HG03571 (cell line): ENCODE data around the gene VN1R2.
"Not testable (repeated sequence)": the region's sequence is repeated elsewhere in the genome, so short reads cannot be mapped to it uniquely, and the experiment has no call there.

Source experiments
- ATAC-seq: cut with Tn5 transposase; IDR thresholded peaks from one replicate; pipeline ENCODE4 v1.9.1; 2021; ENCODE audit not compliant: unreplicated experiment

Gene VN1R2, protein sequence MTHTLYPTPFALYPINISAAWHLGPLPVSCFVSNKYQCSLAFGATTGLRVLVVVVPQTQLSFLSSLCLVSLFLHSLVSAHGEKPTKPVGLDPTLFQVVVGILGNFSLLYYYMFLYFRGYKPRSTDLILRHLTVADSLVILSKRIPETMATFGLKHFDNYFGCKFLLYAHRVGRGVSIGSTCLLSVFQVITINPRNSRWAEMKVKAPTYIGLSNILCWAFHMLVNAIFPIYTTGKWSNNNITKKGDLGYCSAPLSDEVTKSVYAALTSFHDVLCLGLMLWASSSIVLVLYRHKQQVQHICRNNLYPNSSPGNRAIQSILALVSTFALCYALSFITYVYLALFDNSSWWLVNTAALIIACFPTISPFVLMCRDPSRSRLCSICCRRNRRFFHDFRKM

DNA sequence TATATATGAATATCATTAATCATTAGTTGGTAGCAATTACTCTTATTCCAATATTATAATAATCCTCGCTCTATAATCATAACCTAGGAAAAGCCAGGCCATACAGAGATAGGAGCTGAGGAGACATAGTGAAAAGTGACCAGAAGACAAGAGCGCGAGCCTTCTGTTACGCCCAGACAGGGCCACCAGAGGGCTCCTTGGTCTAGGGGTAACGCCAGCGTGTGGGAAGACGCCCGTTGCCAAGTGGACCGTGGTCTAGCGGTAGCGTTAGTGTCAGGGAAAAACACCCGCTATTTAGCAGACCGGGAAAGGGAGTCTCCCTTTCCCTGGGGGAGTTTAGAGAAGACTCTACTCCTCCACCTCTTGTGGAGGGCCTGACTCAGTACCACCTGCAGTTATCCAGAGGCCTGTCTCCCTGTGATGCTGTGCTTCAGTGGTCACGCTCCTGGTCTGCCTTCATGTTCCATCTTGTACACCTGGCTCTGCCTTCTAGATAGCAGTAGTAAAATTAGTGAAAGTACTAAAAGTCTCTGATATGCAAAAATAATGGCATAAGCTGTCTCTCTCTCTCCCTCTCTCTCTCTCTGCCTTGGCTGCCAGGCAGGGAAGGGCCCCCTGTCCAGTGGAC is at the start of gene VN1R2:
Gene VN1R2 (plus strand): TSS at position 578 of the 628 bp plus-strand sequence. CDS start 84 bp downstream, outside the sequence.
- not testable (repeated sequence) for ATAC-seq

DNA sequence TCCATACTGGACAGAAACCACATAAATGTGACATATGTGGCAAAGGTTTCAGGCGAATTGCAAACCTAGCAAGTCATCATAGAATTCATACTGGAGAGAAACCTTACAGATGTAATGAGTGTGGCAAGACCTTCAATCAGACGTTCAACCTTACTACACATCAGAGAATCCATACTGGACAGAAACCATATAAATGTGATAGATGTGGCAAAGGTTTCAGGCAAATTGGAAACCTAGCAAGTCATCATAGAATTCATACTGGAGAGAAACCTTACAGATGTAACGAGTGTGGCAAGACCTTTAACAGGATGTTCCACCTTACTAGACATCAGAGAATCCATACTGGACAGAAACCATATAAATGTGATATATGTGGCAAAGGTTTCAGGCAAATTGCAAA is 46.5 kb upstream of the VN1R2 start:
- ATAC-seq = not testable (repeated sequence)

DNA sequence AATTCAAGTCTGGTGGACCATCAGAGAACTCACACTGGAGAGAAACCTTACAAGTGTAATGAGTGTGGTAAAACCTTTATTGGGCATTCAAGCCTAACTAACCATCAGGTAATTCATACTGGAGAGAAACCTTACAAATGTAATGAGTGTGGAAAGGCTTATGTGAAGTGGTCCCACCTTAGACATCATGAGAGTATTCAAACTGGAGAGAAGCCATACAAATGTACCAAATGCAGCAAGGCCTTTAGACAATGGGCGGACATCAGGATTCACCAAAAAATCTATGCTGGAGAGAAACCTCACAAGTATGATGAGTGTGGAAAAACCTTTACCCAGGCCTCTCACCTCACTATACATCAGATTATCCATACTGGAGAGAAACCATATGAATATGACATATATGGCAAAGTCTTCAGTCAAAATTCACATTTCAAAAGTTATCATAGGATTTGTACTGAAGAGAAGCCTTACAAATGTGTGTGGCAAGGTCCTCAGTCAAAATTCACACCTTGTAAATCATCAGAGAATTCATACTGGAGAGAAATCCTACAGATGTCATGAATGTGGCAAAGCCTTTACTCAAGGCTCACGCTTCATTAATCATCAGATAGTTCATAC is 45.3 kb upstream of the VN1R2 start:
- no peak for ATAC-seq

DNA sequence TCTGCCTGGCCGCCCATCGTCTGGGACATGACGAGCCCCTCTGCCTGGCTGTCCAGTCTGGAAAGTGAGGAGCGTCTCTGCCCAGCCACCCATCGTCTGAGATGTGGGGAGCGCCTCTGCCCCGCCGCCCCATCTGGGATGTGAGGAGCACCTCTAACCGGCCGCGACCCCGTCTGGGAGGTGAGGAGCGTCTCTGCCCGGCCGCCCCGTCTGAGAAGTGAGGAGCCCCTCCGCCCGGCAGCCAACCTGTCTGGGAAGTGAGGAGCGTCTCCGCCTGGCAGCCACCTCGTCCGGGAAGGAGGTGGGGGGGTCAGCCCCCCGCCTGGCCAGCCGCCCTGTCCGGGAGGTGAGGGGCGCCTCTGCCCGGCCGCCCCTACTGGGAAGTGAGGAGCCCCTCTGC is 35.4 kb upstream of the VN1R2 start:
- ATAC-seq = not testable (repeated sequence)

DNA sequence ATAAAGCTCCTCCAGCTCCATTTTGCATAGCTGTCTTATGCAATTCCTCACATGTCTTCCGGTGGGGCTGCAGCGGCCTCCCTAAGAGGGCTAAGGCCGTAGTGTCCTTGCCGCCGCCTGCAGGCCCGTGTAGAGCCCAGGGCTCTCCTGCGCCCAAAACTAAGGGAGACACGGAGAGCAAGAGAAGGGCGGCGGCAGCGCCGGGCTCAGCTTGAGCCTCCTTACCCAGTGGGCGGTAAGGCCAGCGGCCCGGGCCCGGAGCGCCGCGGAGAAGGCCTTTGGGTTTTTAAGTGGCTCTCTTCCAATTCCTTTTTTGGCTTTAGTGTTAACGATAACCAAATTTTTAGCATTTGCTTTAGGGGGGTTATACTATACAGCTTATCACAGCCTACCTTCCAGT is 33.5 kb upstream of the VN1R2 start:
- ATAC-seq = no peak

DNA sequence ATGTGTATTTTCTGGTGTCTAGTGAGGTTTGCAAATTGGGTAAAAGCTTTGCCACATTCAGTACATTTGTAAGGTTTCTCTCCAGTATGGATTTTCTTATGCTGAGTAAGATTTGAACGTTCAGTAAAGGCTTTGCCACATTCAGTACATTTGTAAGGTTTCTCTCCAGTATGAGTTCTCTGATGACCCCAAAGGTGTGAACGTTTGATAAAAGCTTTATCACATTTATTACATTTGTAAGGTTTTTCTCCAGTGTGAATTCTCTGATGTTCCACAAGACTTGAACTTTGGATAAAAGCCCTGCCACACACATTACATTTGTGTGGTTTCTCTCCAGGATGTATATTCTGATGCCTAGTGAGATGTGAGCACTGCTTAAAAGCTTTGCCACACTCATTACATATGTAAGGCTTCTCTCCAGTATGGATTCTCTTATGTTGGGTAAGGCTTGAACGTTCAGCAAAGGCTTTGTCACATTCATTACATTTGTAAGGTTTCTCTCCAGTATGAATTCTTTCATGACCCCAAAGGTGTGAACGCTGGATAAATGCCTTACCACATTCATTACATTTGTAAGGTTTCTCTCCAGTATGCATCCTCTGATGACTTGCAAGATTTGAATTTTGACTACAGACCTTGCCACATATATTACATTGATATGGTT is 20.8 kb upstream of the VN1R2 start:
- no peak for ATAC-seq

DNA sequence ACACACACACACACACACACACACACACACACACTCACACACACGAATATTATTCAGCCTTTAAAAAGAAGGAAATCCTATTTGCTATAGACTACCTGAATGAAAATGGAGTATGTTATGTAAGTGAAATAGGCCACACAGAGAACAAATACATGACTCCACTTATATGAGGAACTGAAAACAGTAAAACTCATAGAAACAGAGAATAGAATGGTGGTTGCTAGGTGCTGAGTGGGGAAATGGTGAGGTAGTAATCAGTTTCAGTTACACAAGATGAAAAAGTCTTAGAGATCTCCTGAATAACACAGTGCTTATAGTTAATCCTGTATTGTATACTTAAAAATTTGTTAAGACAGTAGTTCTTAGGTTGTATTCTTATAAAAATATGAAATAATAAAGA is 11.6 kb upstream of the VN1R2 start:
- no peak for ATAC-seq

DNA sequence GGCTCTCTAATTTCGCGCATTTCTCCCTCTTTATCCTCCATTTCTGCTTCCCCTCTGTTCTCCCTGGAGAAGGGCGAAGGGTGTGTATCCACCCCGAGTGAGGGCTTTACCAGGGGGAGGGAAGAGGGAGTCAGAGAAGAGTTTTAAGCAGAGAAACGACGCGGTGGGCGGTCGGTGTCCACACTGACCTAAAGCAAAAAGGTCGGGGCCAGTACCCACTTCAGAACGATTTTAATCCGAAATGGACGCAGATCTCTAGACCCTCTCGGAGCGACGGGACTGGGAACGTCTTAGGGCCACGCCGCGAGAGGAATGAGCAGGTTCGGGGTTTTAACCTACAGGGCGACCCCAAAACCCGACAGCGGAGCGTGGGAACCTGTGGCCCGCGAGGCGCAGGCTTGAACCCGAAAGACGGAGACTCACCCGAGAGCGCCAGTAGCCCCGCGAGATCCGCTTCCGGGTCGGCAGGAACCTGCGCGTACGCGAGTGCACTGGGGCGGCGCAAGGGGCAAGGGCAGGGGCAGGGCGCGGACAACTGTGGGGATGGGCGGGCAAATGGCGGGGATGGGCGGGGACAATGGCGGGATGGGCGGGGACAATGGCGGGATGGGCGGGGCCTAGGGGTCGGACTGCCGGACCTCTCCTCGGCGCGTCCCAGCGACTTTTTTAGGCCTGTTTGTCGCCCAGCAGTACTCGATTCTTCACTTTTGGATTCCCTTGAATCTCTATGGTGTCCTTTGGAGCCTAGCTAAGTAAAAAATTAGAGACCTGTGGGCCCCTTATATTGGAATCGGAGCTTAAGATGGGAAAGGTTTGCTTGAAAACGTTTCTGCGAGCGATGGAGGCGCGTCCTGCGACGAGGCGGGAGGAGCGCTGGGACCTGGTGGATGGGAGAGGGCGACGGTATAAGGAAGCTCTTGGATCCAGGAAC is 3.4 kb upstream of the VN1R2 start, which contains the start of gene ZNF677:
Gene ZNF677 (minus strand): TSS at position 463 of the 931 bp plus-strand sequence. CDS start 3,323 bp downstream, outside the sequence.
- ATAC-seq = no peak

DNA sequence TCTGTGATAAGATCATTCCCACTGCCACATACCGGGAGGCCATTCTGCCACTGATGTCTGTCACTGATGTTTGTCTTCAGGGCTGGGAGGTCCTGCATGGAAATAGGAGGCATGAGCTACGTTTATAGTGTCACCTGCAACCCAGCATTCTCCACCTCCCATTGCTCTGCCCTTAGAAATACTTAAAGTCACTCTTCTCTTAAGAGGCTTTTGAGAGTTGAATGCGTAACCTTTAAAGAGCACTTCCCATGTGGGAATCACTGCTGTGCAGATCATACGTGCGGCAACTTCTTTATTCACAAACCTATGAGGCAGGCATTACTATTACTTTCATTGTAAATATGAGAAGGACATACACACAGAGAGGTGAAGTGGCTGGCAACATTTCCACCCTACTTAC is 9.5 kb downstream of the VN1R2 start, which contains the start of gene VN1R4:
Gene VN1R4 (minus strand): TSS at position 101 of the 400 bp plus-strand sequence. CDS start 58 bp downstream, at position 43.
- ATAC-seq = not testable (repeated sequence)

DNA sequence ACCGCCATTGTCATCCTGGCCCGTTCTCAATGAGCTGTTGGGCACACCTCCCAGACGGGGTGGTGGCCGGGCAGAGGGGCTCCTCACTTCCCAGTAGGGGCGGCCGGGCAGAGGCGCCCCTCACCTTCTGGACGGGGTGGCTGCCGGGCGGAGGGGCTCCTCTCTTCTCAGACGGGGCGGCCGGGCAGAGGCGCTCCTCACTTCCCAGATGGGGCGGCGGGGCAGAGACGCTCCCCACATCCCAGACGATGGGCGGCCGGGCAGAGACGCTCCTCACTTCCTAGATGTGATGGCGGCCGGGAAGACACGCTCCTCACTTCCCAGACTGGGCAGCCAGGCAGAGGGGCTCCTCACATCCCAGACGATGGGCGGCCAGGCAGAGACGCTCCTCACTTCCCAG is 11.8 kb downstream of the VN1R2 start:
- ATAC-seq = not testable (repeated sequence)

DNA sequence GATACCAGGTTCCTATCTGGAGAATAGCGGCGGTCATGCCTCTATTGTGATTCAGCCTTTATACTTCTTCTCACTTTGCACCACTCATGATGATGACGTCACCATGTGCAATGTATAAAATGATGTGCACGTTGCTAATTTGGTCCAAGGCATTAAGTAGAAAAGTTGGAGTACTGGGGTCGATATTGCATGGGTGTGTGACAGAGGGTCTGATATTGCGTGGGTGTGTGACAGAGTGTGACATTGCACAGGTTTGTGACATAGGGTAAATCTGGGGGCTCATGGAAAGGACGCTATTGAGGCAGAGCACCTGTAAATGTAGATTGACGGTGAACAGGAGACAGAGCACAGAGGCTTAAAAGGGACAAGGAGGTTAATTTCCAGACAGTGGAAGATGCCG is 14.0 kb downstream of the VN1R2 start:
- ATAC-seq = no peak

DNA sequence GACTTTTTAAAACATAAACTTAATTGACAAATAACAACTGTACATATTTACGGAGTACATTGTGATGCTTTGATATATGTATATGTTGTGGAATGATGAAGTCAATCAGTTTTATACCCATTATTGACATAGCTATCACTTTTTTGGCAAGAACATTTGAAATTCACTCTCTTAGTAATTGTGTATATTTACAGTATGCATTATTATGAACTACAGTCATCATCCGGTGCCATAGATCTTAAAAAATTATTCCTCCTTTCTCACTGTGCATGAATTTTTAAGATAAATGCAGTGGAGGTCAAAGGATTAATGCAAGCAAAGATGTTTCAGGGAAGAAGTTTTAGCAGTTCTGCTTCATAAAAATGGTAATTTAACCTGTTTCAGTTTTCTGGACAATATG is 17.4 kb downstream of the VN1R2 start:
- no peak for ATAC-seq

DNA sequence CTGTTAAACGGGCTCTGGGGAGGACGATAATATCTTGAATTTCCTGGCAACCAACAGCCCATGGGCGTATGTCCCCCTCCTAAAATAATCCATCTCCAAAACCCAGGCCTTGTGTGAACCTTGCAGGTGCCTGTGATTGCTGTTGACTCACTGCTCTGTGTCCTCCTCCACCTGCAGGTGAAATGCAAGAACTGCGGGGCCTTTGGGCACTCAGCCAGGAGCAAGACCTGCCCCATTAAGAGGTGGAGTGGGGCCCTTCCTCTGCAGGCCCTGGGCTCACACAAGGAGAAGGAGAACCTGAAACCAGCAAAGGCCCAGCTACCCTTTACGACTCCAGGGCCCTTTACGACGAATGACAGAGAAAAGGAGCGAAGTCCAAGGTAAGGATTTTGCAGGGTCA is 23.9 kb downstream of the VN1R2 start:
- not testable (repeated sequence) for ATAC-seq

DNA sequence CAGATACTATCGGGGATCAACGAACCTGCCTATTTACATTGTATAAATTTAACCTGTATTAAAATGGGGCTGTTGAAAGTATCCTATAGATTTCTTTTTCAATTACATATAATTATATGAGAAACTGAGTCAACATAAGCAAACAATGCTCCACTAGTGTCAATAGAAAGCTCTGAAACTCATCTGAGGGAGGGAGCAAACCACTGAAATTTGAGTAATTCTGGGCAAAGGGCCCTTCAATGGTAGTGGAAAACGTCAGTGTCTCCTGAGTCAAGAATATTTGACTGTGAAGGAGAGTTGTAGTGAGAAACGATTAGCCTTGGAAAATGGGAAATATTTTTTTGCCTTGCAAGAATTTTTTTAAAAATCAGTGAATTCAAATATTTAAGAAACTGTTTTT is 27.0 kb downstream of the VN1R2 start:
- no peak for ATAC-seq

DNA sequence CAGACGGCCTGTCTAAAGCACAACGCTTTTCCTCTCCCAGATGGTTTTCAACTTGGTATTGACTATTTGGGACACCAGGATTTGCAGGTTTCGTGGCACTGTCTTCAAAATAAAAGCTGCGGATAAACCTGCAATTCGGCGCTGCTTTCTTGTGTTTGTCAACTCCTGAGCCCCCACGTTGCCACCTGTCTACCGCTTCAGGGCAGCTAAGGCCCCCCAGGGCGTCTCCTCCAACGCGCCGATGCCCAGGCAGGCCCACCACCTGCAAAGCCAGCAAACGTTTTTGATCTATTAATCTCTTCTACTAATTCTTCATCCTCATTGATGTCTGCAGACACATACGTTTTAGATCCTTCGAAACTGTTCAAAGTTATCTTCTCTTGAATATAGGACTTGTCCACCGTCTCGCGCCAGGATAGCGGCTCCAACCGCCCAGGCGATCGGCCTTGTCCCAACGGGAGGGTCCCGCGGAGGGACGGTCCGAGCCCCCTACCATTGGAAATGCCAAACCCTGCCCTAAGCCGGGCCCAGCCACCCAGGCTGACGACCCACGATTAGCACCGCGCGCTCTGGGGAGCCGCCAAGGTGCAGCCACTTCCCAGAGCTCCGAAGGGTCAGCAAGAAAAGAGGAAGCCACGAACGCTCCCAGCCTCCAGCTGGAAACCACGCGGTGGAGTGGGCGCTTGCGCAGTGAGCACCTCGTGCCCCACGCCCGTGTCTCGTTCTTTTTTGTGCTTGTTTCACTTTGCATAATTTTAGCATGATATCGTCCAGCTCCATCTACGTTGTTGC is 32.9 kb downstream of the VN1R2 start:
- no peak for ATAC-seq

DNA sequence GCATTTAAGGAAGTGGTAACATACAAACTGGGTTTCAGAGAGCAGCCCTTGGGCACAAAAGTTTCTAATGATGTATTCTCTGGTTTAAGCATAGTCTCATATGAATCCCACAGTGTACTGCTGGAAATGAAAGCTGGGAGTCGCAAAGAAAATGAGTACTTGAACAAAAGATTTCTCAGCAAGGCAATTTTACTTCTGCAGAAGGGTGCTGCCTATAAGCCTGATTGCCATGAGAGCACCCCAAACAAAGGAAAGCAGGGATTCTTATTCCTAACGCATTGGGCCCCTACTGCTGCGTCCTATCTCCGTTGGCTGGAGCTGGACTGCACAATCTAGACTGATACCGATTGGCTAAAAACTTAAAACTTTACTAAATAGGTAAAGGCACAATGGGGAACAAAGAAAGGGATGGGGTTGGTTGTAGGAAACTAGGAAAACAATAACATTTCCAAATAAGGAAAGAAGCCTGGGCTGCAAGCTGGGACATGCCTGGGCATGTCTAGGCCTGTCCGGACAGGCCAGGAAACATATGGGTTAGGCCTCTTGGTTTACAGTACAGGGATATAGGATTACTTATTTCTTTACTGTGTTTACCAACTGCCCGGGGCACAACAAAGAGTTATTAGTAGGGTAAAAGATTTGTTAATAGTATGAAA is 36.8 kb downstream of the VN1R2 start:
- ATAC-seq = no peak

DNA sequence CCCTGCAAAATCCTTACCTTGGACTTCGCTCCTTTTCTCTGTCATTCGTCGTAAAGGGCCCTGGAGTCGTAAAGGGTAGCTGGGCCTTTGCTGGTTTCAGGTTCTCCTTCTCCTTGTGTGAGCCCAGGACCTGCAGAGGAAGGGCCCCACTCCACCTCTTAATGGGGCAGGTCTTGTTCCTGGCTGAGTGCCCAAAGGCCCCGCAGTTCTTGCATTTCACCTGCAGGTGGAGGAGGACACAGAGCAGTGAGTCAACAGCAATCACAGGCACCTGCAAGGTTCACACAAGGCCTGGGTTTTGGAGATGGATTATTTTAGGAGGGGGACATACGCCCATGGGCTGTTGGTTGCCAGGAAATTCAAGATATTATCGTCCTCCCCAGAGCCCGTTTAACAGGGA is 43.2 kb downstream of the VN1R2 start:
- not testable (repeated sequence) for ATAC-seq

DNA sequence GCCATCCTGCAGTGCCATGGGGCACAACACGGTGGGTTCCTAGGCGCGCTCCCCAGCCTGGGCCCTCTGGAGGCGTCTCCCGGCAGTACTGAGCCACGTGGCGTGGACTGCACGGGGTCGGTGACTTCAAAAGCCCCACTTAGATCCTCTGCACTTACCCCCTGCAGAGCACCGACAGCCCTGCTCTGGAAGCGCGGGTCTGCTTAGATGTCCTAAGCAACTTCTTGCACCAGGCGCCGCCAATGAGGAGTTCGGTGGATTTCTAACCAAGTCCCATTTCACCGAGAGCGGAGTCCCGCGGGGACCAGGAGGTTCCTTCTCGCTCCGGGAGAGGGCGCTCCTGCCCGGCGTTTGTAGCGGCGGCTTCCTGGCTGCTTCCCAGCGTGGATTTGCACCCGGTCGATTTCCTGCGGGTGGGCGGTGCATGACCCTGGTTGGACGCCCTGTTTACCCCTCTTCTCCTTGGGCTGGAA is 50.3 kb downstream of the VN1R2 start:
- no peak for ATAC-seq
